ENCODE measurements around the gene POR.

- TF ChIP-seq CBX8 (IDR thresholded peaks at IDR 0.05; ENCODE audit: borderline replicate concordance, low read depth, low read length): no peak
- TF ChIP-seq CTCF (IDR thresholded peaks at IDR 0.05; ENCODE audit: control extremely low read depth in 1 of 3, insufficient read depth in 1 of 3, low read depth in 1 of 3, low read length in 3 of 3): no peak
- TF ChIP-seq USF2 (IDR thresholded peaks at IDR 0.05; ENCODE audit: low read length): no peak
- no peak for TF ChIP-seq POU5F1 (IDR thresholded peaks at IDR 0.05; ENCODE audit: low read depth, low read length)
- no peak for TF ChIP-seq RFX5 (IDR thresholded peaks at IDR 0.05; ENCODE audit: borderline replicate concordance, low read depth, low read length)
- TF ChIP-seq SIN3A (conservative IDR thresholded peaks at IDR 0.05 in 1 of 2, IDR thresholded peaks at IDR 0.05 in 1 of 2; ENCODE audit: low read depth in 1 of 2, low read length in 2 of 2): no peak
- TF ChIP-seq JUN (IDR thresholded peaks at IDR 0.05; ENCODE audit: low read depth, low read length): no peak
Measured at GRCh38 chr7:75982306-75983064, 67.5 kb downstream of the POR start.
